GM08714 (cell line): ENCODE data around the gene FBXO27.
"Not testable (repeated sequence)": the region's sequence is repeated elsewhere in the genome, so short reads cannot be mapped to it uniquely, and the experiment has no call there.

ENCODE experiments used
- H3K4me3 ChIP-seq: fragments of 200-500 bp; sonication (Bioruptor generic); 2 replicates; pipeline ENCODE4 v1.5.1; 2014; ENCODE audit warnings: mild to moderate bottlenecking, low read length, inconsistent platforms
- ZNF274 ChIP-seq: IDR thresholded peaks from 2 replicates; pipeline ENCODE4 v1.6.1; 2012; ENCODE audit warnings: mild to moderate bottlenecking, low read depth, low read length

FBXO27 gene, protein sequence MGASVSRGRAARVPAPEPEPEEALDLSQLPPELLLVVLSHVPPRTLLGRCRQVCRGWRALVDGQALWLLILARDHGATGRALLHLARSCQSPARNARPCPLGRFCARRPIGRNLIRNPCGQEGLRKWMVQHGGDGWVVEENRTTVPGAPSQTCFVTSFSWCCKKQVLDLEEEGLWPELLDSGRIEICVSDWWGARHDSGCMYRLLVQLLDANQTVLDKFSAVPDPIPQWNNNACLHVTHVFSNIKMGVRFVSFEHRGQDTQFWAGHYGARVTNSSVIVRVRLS

DNA sequence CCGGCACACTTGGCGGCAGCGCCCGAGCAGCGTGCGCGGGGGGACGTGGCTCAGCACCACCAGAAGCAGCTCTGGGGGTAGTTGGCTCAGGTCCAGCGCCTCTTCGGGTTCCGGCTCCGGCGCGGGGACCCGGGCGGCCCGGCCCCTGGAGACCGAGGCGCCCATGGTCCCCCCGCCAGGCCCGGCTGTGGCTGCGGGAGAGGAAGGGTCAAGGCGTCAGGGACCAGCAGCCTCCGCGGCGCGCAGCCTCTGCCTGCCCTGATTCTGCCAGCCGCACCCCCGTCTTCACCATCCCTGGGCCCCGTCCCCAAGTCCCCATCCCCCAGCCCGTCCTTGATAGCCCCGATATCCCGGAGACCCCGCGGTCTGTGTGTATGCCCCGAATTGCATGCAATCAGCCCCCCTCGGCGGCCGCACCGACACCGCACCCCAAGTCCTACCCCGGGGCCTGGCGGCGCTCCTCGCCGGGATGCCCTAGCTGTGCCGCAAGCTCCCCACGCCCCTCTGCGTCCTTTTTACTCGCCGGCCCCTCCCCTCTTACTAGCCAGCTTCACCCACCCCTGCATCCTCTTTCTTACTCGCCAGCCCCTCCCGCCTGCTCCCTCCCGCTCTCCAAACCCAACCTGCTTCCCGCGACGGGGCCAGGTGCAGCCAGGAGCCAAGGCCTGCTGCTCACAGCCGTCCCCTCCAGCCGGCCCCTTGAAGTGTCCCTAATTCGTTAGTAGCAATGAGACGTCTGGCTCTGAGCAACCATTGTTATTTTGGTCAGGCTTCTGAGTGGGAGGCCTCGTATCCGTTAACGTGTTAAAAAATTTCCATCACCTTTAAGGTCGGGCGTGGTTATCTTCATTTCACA lies at the start of gene FBXO27:
Gene FBXO27, minus strand, starts transcription at position 487 of the 856 bp plus-strand sequence. Its CDS starts 322 bp downstream, at position 165.
- no peak for TF ChIP-seq ZNF274

DNA sequence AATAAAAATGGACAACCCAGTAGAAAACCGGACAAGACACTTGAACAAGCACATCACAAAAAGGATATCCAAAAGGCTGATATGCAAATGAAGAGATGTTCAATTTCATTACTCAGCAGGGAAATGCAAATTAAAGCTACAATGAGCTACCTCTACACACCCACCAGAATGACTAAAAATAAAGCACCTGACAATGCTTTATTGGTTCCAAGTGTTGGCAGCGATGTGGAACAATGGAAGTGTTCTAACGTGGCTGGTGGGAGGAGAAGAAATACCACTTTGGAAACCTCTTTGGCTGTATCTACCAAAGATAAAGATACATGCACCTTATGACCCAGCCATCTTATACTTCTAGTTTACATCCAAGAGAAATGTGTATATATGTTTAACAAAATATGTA lies 48.1 kb upstream of the FBXO27 start:
- TF ChIP-seq ZNF274: no peak

More for the DNA sequence above, at the start of gene FBXO27:
- peak within 1 kb of the TSS; percentile 13 for H3K4me3 ChIP-seq

DNA sequence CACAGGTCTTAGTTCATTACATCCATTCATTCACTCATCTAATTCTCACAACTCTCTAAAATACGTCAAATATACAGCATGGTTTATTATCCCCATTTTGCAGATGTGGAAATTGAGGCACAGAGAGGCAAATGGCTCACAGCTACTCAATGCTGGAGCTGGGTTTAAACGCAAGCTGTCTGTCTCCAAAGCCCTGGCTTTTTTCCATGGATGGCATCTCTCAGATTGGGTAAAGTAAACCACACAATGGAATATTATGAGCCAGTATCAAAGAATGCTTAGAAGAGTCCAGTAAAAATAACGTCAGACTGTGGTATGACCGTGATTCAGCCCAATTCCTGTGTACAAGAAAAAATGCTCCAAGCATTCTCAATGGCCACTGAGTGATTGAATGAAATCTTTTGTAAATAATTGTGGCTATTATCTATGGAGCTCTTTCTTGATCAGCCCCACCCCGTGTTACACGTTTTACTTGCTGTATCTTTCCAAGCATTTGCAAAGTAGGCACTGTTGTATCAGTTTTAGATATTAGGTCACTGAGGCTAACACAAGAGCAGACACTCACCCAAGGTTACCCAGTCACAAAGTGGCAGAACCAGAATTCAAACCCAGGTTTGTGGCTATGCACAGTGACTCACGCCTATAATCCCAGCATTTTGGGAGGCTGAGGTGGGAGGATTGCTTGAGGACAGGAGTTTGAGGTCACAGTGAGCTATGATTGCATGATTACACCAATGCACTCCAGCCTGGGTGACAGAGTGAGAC lies 46.3 kb upstream of the FBXO27 start:
- no peak overlapping the region for H3K4me3 ChIP-seq
- no peak for TF ChIP-seq ZNF274

More for the DNA sequence above, 48.1 kb upstream of the FBXO27 start:
- H3K4me3 ChIP-seq: no peak overlapping the region

DNA sequence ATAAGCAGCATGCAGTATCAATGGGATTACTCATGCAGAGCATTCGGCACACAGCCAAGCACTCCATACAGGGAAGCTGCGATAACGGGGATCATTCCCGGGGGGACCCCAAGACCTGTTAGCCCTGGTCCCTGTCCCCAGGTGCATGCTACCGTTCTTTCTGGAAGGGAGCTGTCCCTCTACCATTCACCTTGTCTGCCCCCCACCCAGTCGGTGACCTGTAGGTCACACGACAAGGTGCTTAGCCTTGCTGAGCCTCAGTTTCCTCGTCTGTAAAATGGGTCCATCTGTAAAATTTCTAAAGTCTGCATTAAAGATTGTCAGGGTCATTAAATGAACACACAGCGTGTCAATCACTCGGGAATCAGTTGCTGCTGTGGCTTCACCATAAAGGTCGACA lies 45.0 kb upstream of the FBXO27 start:
- no peak for TF ChIP-seq ZNF274
- no peak overlapping the region for H3K4me3 ChIP-seq

DNA sequence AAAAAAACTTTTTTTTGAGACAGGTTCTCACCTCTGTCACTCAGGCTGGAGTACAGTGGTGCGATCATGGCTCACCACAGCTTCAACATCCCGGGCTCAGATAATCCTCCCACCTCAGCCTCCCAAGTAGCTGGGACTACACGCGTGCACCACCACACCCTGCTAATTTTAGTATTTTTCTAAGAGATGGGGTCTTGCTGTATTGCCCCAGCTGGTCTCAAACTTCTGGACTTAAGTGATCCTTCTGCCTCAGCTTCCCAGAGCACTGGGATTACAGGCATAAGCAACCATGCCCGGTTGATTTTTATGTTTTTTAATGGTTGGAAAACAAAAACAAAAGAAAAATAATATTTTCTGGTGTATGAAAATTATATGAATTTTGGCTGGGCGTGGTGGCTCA lies 42.6 kb upstream of the FBXO27 start:
- H3K4me3 ChIP-seq: no peak overlapping the region
- no peak for TF ChIP-seq ZNF274

DNA sequence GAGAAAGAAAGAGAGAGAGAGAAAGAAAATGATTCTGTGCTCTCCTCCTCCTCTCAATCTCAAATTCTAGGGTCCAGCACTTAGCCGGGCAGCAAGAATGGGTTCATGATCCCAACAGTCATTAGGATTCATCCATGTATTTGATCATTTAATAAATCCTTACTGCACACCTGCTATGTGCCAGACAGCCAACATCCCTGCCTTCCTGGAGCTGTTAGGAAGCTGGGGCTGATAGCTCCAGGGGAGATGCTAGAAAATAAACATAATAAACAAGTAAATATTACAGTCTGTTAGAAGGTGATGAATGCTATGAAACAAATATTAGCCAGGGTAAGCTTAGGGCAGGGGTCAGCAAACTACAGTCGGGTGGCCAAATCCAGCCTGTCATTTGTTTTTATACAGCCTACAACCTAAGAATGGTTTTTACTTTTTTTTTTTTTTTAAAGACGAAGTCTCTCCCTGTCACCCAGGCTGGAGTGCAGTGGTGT lies 41.9 kb upstream of the FBXO27 start:
- no peak for TF ChIP-seq ZNF274
- H3K4me3 ChIP-seq: no peak overlapping the region

DNA sequence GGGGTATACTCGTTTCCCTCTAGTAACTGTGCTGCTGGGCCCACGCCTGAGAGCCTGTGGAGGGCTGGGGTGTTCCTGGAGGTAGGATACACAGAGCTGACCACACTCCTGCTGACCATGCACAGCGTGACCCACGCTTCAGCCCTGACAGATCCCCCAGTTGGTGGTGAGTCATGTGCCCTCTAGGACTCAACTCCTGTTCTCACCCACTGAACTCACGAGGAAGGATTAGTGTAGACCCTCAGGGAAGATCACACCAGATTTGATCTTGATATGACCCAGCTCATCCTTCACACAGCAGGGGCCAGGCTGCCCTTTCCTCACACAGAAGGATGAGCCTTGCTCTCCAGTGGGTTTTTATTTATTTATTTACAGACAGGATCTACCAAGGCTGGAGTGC lies 38.5 kb upstream of the FBXO27 start:
- H3K4me3 ChIP-seq: no peak overlapping the region
- no peak for TF ChIP-seq ZNF274

DNA sequence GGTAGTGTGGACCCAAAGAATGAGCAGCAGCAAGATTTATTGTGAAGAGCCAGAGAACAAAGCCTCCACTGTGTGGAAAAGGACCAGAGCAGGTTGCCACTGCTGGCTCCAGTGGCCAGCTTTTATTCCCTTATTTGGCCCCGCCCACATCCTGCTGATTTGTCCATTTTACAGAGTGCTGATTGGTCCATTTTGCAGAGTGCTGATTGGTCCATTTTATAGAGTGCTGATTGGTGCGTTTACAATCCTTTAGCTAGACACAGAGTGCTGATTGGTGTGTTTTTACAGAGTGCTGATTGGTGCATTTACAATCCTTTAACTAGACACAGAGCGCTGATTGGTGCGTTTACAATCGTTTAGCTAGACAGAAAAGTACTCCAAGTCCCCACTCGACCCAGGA lies 35.9 kb upstream of the FBXO27 start:
- not testable (repeated sequence) for H3K4me3 ChIP-seq

DNA sequence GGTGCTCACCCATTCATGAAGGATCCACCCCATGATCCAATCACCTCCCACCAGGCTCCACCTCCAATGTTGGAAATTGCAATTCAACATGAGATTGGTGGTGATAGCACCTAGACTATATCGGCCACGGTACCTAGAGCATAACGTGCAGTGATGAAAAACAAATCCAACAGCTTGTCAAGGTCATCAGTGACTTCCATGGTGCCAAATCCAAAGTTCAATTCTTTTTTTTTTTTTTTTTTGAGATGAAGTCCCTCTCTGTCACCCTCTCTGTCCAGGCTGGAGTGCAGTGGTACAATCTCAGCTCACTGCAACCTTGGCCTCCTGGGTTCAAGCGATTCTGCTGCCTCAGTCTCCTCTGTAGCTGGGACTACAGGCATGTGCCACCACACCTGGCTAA lies 34.8 kb upstream of the FBXO27 start:
- TF ChIP-seq ZNF274: no peak
- H3K4me3 ChIP-seq: no peak overlapping the region

DNA sequence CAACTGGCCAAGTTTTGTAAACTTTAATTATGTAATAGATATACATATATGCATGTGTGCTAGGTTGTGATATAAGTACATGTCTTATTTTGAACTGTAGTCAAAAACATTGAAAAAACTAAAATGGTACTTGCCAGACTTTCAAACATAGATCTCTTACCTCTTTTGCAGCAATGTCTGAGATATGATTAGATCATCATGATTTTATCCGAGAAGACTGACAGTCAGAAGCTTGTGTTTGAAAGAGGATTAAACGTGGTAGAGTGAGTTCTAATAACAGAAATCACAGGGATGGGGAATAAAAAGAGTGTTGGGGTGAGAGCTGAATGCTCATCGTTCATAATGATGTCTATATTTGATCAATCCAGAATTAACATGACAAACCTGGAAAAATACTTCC lies 33.6 kb upstream of the FBXO27 start:
- TF ChIP-seq ZNF274: no peak

DNA sequence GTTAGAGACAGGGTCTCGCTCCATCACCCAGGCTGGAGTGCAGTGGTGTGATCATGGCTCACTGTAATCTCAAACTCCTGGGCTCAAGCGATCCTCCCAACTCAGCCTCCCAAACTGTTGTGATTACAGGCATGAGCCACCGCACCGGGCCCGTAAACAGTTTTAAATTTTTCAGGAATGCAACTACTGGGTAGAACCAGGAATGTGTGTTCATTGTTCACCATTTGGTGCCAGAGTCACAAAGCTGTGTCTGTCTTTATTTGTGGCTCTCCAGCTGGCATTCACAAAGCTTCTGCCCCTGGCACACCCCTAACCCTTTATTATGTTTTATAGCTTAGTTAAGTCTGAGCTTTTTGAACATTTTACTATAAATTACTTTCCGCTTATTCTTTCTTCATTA lies 32.1 kb upstream of the FBXO27 start:
- TF ChIP-seq ZNF274: no peak
- H3K4me3 ChIP-seq: no peak overlapping the region

More for the DNA sequence above, 33.6 kb upstream of the FBXO27 start:
- H3K4me3 ChIP-seq: no peak overlapping the region

DNA sequence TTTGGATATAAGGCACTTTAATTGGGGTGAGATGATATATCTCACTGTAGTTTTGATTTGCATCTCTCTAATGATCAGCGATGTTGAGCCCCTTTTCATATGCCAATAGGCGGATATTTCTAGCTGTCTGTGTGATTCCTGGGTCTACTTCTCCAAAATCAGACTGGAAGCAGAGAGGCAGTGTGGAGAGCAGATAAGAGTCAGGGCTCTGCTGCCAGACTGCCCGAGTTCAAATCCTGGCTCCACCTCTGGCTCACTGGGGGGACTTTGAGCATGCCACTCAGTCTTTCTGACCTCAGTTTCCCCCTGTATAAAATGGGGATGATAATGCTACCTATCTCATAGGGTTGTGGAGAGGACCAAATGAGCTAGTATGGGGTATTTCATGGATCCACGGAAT lies 27.8 kb upstream of the FBXO27 start:
- H3K4me3 ChIP-seq: no peak overlapping the region
- no peak for TF ChIP-seq ZNF274

DNA sequence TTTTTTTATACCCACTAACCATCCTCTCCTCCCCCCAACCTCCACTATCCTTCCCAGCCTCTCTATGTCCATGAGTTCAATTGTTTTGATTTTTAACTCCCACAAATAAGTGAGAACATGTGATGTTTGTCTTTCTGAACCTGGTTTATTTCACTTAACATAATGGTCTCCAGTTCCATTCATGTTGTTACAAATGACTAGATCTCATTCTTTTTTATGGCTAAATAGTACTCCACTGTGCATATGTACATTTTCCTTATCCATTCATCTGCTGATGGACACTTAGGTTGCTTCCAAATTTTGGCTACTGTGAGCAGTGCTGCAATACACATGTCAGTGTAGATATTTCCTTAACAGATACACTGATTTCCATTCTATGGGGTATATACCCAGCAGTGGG lies 27.0 kb upstream of the FBXO27 start:
- no peak overlapping the region for H3K4me3 ChIP-seq
- no peak for TF ChIP-seq ZNF274

DNA sequence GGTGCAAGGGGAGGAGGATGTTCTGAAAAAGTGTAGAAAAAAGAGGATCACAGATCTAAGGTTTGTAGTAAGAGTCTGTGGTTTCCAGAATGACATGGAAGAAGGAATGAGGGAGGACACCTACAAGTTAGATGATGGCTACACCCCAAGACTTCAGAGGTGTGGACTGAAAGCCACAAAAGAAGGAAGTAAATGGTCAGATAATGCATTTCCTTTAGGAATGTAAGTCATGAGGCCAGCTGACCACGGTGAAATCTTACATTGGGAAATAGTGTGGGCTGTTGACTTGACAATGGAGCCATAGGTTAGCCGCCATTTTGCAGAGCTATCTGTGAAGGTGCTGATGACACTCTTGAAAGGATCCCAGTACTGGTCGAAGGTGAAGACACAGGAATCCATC lies 25.3 kb upstream of the FBXO27 start:
- no peak for TF ChIP-seq ZNF274
- no peak overlapping the region for H3K4me3 ChIP-seq

DNA sequence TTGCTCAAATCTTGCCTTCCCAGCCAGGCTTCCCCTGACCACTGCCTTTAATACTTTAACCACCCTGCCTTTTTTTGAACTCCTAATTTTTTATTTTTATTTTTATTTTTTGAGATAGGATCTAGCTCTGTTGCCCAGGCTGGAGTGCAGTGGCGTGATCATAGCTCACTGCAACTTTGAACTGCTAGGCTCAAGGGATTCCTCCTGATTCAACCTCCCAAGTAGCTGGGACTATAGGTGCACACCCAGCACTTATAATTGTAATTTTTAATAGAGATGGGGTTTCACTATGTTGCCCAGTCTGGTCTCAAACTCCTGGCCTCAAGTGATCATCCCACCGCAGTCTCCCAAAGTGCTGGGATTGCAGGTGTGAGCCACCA lies 21.7 kb upstream of the FBXO27 start:
- no peak overlapping the region for H3K4me3 ChIP-seq
- TF ChIP-seq ZNF274: no peak
